Fibroblast of villous mesenchyme (primary cell): Measurements from ENCODE around the gene CNGA4. TPM values are rescaled to one million over a fixed set of nuclear protein-coding genes. Genes with fewer than 3 reads are reported as not detected.
"Not testable (repeated sequence)": the region's sequence is repeated elsewhere in the genome, so short reads cannot be mapped to it uniquely, and the experiment has no call there.

Experiments used
- DNase-seq: peaks from one replicate; pipeline ENCODE4 v3.0.0-alpha.2; 2010; ENCODE audit warnings: low read depth
- H3K4me3 ChIP-seq: 2 replicates; pipeline ENCODE4 v1.5.1; 2011; ENCODE audit warnings: low read depth, mild to moderate bottlenecking, low read length
- total RNA-seq: library from RNA; depleted of rRNA; stranded (reverse); fragments of >200 nt; gene quantifications from 2 replicates; pipeline ENCODE4 v1.2.3, GENCODE V29; 2012
- TF ChIP-seq, protein P1 (sequence below): IDR thresholded peaks from 2 replicates; pipeline ENCODE4 v1.5.1; 2012; ENCODE audit warnings: low read depth, mild to moderate bottlenecking, low read length; ENCODE audit not compliant: insufficient read depth

CNGA4 gene
- total RNA-seq, 1 donor, result 0.43 TPM

DNA sequence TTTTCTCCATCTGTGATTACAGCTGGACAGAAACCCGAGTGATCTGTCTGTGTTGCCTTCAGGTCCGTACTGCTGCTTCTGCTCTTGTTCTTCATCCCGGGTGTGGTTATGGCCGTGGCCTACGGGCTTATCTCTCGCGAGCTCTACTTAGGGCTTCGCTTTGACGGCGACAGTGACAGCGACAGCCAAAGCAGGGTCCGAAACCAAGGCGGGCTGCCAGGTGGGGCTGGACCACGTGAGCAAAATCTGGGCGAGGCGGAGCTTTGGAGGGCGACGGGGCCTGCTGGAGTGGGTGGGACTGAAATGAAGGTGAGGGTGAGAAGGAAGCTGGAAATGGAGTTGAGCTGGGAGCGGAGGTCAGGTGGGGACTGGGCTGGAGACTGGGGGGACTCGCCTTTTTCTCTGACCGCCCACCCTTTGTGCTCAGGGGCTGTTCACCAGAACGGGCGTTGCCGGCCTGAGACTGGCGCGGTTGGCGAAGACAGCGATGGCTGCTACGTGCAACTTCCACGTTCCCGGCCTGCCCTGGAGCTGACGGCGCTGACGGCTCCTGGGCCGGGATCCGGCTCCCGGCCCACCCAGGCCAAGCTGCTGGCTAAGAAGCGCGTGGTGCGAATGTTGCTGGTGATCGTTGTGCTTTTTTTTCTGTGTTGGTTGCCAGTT is 31.8 kb downstream of the CNGA4 start:
- no peak overlapping the region for H3K4me3 ChIP-seq
- DNase-seq, result no peak
- TF ChIP-seq, protein P1, sequence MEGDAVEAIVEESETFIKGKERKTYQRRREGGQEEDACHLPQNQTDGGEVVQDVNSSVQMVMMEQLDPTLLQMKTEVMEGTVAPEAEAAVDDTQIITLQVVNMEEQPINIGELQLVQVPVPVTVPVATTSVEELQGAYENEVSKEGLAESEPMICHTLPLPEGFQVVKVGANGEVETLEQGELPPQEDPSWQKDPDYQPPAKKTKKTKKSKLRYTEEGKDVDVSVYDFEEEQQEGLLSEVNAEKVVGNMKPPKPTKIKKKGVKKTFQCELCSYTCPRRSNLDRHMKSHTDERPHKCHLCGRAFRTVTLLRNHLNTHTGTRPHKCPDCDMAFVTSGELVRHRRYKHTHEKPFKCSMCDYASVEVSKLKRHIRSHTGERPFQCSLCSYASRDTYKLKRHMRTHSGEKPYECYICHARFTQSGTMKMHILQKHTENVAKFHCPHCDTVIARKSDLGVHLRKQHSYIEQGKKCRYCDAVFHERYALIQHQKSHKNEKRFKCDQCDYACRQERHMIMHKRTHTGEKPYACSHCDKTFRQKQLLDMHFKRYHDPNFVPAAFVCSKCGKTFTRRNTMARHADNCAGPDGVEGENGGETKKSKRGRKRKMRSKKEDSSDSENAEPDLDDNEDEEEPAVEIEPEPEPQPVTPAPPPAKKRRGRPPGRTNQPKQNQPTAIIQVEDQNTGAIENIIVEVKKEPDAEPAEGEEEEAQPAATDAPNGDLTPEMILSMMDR, result no peak

DNA sequence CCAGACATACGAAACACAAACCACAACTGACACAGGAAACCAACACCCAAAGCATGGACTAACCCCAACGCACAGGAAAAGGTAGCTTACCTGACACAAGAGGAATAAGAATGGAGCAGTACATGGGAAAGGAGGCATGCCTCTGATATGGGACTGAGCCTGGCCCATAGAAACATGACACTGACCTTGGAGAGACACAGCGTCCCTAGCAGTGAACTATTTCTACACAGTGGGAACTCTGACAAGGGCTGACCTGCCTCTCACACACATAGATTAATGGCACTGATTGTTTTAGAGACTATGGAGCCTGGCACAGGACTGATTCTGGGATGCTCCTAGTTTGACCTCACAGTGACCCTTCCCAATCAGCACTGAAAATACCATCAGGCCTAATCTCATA is 32.7 kb downstream of the CNGA4 start:
- H3K4me3 ChIP-seq, result no peak overlapping the region
- TF ChIP-seq, protein P1, result no peak
- DNase-seq, result no peak

DNA sequence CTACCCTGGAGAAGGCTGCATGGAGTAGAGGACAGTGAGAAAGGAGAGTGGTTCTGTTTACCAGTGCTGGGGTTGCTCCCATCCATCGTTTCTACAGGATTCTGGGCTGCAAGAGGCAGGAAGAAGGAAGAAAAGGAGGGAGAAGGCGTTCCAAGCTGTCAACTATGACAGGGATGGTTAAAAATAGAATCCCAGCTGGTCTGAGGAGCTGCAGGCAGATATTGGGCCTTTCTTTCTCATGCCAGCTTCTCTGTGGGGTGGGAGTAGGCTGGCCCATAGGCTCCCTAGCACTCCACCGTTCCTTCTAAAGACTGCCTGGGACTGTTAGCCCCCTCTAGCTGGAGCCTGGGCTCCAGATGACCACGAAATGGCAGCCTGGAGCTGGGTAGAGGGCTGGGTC is 34.3 kb downstream of the CNGA4 start:
- no peak for DNase-seq
- no peak overlapping the region for H3K4me3 ChIP-seq
- TF ChIP-seq, protein P1, result no peak

DNA sequence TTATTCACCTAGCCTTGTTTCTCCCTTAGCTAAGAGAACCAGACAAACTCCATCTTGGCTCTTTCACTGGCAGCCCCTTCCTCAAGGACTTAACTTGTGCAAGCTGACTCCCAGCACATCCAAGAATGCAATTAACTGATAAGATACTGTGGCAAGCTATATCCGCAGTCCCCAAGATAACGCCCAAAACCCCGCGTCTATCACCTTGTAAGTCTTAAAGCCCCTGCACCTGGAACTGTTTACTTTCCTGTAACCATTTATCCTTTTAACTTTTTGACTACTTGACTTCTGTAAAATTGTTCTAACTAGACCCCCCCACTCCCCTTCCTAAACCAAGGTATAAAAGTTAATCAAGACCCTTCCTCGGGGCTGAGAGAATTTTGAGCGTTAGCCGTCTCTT is 41.9 kb downstream of the CNGA4 start:
- not testable (repeated sequence) for H3K4me3 ChIP-seq

DNA sequence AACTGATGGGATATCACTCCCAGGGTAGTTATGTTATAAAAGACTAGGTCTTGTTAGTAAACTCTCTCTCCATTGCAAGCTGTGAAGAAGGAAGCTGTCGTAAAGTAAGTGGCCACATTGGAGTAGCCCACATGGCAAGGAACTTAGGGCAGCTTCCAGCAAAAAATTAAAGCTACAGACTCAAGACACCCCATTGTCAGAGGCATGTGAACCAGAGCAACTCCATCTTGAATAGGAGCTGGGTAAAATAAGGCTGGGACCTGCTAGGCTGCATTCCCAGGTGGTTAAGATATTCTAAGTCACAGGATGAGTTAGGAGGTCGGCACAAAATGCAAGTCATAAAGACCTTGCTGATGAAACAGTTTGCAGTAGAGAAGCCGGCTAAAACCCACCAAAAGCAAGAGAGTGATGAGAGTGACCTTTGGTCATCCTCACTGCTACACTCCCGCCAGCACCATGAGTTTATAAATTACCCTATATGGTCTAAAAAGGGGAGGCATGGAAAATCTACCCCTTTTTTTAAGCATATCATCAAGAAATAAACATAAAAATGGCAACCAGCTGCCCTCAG is 44.6 kb downstream of the CNGA4 start:
- TF ChIP-seq, protein P1, result no peak
- no peak for DNase-seq
- no peak overlapping the region for H3K4me3 ChIP-seq

More for the DNA sequence above, 41.9 kb downstream of the CNGA4 start:
- not testable (repeated sequence) for DNase-seq

DNA sequence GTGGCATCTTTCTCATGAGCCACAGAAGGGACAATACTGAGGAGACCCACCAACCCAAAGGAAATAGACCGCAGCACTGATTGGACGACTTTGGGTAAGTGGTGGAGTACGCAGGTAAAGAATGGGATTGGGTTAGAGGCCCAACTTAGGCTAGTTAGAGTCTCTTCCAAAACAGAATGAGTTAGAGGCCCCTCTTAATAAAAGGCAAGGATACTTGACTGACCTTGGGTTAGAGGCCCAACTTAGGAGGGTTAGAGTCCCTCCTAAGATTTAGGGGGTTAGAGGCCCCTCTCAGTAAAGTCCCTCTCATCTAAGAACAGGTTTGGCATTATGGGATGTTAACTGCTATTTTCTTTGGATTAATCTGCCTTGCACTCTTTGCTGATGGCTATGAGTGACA is 45.4 kb downstream of the CNGA4 start:
- no peak for DNase-seq
- H3K4me3 ChIP-seq, result no peak overlapping the region
- TF ChIP-seq, protein P1, result no peak

DNA sequence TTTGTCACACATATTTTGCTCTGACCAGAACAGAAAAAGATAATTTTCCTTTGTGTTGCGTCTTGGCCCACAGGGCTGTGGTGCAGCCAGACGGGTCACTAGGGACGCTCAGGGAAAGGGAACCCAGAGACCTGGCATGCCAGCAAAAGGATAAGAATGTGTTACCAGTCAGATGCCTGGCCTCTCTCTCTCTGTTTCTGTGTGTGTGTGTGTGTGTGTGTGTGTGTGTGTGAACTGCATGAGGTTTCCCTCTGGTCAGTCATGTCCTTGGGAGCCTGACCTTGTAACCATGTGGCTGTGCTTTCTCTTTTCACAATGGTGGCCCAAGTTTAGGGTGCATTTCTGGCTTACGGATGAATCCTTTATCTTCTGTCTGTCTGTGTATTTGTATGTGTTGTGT is 46.1 kb downstream of the CNGA4 start:
- DNase-seq, result no peak
- TF ChIP-seq, protein P1, result no peak
- H3K4me3 ChIP-seq, result no peak overlapping the region

Other genes with a start within 250 kb of the CNGA4 start
- gene OR56A4, start 232.1 kb upstream of the CNGA4 start, total RNA-seq, result not detected in 2 replicates
- gene OR56A1, start 208.3 kb upstream of the CNGA4 start, total RNA-seq, result under 0.01 TPM in 2 replicates
- gene OR56B4, start 131.4 kb upstream of the CNGA4 start, total RNA-seq, result not detected in 2 replicates
- not detected in 2 replicates for gene OR52B2, start 68.8 kb upstream of the CNGA4 start, total RNA-seq
- gene OR52W1, start 39.9 kb upstream of the CNGA4 start, total RNA-seq, result not detected in 2 replicates
- gene C11orf42, start 33.5 kb upstream of the CNGA4 start, total RNA-seq, result under 0.01 TPM in 1 of 2 replicates, not detected in the other
- 13.5 and 15.1 TPM in 2 replicates for gene FHIP1B, start 4.5 kb upstream of the CNGA4 start, total RNA-seq
- under 0.01 TPM in 1 of 2 replicates, not detected in the other for gene CCKBR, start 20.7 kb downstream of the CNGA4 start, total RNA-seq
- 142 and 374 TPM in 2 replicates for gene CAVIN3, start 81.4 kb downstream of the CNGA4 start, total RNA-seq
- gene SMPD1, start 151.4 kb downstream of the CNGA4 start, total RNA-seq, result 35.0 and 37.7 TPM in 2 replicates
- gene APBB1, start 180.0 kb downstream of the CNGA4 start, total RNA-seq, result 35.4 and 42.2 TPM in 2 replicates
- under 0.01 TPM in 1 of 2 replicates, not detected in the other for gene HPX, start 201.9 kb downstream of the CNGA4 start, total RNA-seq
- gene TRIM3, start 234.9 kb downstream of the CNGA4 start, total RNA-seq, result 22.0 and 23.5 TPM in 2 replicates
- gene ARFIP2, start 242.2 kb downstream of the CNGA4 start, total RNA-seq, result 61.2 and 66.9 TPM in 2 replicates
- gene TIMM10B, start 242.4 kb downstream of the CNGA4 start, total RNA-seq, result 44.1 and 49.7 TPM in 2 replicates